Thyroid gland (tissue), 4 donors: ENCODE results near the gene NOS1AP. TPM values are rescaled to one million over a fixed set of nuclear protein-coding genes. Genes with fewer than 3 reads are reported as not detected.
A peak's percentile ranks its signal among the peaks of the same experiment; 100 is the strongest.

ENCODE experiments used
- DNase-seq, 2 donors: peaks; one replicate each; pipeline ENCODE4 v3.0.0-alpha.2; 2019
- H3K27ac ChIP-seq, 3 donors: fragments of 200-600 bp; sonication (generic); 1 replicate in 2 of 3; 2 replicates in 1 of 3; pipeline ENCODE4 v1.5.1; 2016 to 2019; ENCODE audit warnings: mild to moderate bottlenecking in 1 of 3, moderate library complexity in 1 of 3
- H3K27me3 ChIP-seq: fragments of 200-600 bp; sonication (generic); one replicate; pipeline ENCODE4 v1.5.1; 2019
- H3K36me3 ChIP-seq, 2 donors: fragments of 200-600 bp; sonication (generic); one replicate each; pipeline ENCODE4 v1.5.1; 2016 to 2019
- H3K4me1 ChIP-seq, 2 donors: fragments of 200-600 bp; sonication (generic); one replicate each; pipeline ENCODE4 v1.5.1; 2017 to 2019
- H3K4me3 ChIP-seq, 3 donors: fragments of 200-600 bp; sonication (generic); replicated peaks in 1 of 3; 1 replicate in 2 of 3; 2 replicates in 1 of 3; pipeline ENCODE4 v1.5.1; 2016; ENCODE audit warnings: mild to moderate bottlenecking in 1 of 3
- H3K9me3 ChIP-seq: fragments of 200-600 bp; sonication (generic); one replicate; pipeline ENCODE4 v1.5.1; 2017
- CTCF ChIP-seq, 6 experiments: fragments of 200-600 bp in 3 of 6; fragments of 450-650 bp in 3 of 6; sonication (generic) in 3 of 6; IDR thresholded peaks; one replicate each; pipeline ENCODE4 v1.5.1; 2016 to 2019; ENCODE audit warnings: antibody characterized with exemption in 6 of 6, mild to moderate bottlenecking in 2 of 6, inconsistent platforms in 1 of 6, moderate library complexity in 1 of 6
- POLR2A ChIP-seq, 2 donors: fragments of 450-650 bp; IDR thresholded peaks; one replicate each; pipeline ENCODE4 v1.6.1; 2017; ENCODE audit warnings: antibody characterized with exemption in 2 of 2, mild to moderate bottlenecking in 2 of 2, moderate library complexity in 1 of 2
- WGBS, 2 donors: methylation state at CpG; one replicate each; pipeline ENCODE4 v1.1.5; 2017; 5-methylcytosine and 5-hydroxymethylcytosine counted together
- intact Hi-C: fragments of 100-400 bp; cut with DNase I; formaldehyde crosslinking; loops from one replicate; pipeline ENCODE4 v1.15.1; 2023
- total RNA-seq, 4 donors: library from RNA; depleted of rRNA; stranded (reverse); fragments of >200 nt; gene quantifications; one replicate each; pipeline ENCODE4 v1.2.3, GENCODE V29; 2016

NOS1AP gene
- total RNA-seq, 4 donors from 2014 or later = 0.40 to 2.2 (median 0.54) TPM

DNA sequence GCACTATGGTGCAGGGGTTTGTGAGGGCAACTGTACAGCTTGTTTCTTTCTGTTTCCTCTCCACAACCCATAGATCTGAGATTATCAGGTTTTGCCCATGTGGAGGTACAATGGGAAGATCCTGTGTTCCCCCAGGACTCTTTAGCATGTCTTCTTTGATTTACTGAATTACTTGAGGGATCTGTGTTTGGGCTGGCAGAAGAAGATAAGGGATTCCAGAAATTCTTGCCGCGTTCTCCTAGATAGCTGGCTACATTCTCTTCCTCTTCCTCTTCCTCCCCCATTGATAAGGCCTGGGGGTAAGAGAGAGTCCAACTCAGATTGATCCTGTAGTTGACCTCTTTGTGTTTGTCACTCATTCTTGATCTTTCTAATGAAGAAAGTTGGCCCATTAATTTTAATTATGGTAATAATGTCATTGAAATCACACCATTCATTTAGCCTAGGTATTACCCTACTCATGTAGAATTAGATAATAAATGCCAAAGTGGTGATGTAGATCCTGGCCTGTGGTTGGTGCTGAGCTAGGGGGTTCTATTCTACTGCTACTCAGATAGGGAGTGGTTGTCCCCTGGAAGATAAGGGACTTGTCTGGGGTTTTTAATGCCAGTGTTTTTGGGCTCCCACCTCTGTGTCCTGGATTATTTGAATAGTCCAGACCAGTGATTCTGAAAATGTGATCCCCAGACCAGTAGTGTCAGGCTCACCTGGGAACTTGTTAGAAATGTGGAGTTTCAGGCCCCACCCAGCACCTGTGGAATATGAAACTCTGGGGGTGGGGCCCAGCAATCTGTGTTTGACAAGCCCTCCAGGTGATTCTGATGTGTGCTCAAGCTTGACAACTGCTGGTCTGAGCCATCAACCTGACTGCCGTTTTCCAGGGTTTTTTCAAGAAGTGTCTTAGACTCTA, 122.2 kb downstream of the NOS1AP start:
- TF ChIP-seq POLR2A (IDR thresholded peaks at IDR 0.05) = no peak
- TF ChIP-seq CTCF (IDR thresholded peaks at IDR 0.05) = no peak
- Histone ChIP-seq H3K27ac (no peak overlapping the region), H3K4me3 (no peak overlapping the region), H3K36me3 (no peaks in the 10 kb centered on the region), H3K27me3 (no peaks in the 10 kb centered on the region), H3K9me3 (no peaks in the 10 kb centered on the region), H3K4me1 (peaks cover 29 to 30% of the 10 kb centered on the region in 2 donors)
- WGBS, 2 donors = 72 to 73% methylated on average over 3 of the region's 3 CpGs
- peak; percentile 46 for DNase-seq
- intact Hi-C loops = no loop called here

GRCh38 chr1:162192306-162192678, 122.8 kb downstream of the NOS1AP start:
- Histone ChIP-seq H3K4me1 (peaks cover 29 to 30% of the 10 kb centered on the region in 2 donors), H3K27me3 (no peaks in the 10 kb centered on the region), H3K4me3 (no peak overlapping the region), H3K27ac (peak overlapping the region in 1 of 3 donors; percentile 64), H3K9me3 (no peaks in the 10 kb centered on the region), H3K36me3 (no peaks in the 10 kb centered on the region)
- intact Hi-C loops = no loop called here
- peak; percentile 11 to 28 for DNase-seq
- TF ChIP-seq POLR2A (IDR thresholded peaks at IDR 0.05) = no peak
- TF ChIP-seq CTCF (IDR thresholded peaks at IDR 0.05) = no peak

DNA sequence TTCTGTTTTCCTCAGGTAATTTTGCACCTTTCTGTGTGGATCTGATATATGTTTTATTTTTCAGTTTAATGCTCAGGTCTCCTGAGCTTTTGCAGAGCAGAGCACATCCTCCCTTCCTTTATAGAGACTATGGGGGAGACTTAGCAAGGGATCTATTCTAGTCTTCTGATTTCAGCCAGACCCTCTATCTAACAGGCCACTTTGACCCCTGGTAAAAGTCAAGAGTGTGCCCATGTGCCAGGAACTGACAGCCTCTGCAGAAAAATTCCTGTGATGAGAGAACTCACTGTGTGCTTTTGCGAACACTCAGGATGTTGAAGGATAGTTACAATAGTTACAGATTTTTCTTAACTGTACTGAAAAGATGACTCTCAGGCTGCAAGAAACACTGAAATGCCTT, 123.3 kb downstream of the NOS1AP start:
- no peak for DNase-seq
- TF ChIP-seq POLR2A (IDR thresholded peaks at IDR 0.05) (no peak), CTCF (IDR thresholded peaks at IDR 0.05) (no peak)
- Histone ChIP-seq H3K27ac (peak overlapping the region in 1 of 3 donors; percentile 64), H3K9me3 (no peaks in the 10 kb centered on the region), H3K36me3 (no peaks in the 10 kb centered on the region), H3K27me3 (no peaks in the 10 kb centered on the region), H3K4me3 (no peak overlapping the region), H3K4me1 (peaks cover 29 to 30% of the 10 kb centered on the region in 2 donors)
- intact Hi-C loops = no loop called here
- 78 to 93% methylated on average over 1 of the region's 1 CpG for WGBS, 2 donors

- Histone ChIP-seq H3K4me1 (peaks cover 29 to 30% of the 10 kb centered on the region in 2 donors), H3K27ac (peak overlapping the region; percentile 27 to 64 (median 57)), H3K36me3 (no peaks in the 10 kb centered on the region), H3K4me3 (no peak overlapping the region), H3K27me3 (no peaks in the 10 kb centered on the region), H3K9me3 (no peaks in the 10 kb centered on the region)
- intact Hi-C loops = no loop called here
- no peak for TF ChIP-seq CTCF (IDR thresholded peaks at IDR 0.05)
- TF ChIP-seq POLR2A (IDR thresholded peaks at IDR 0.05) = no peak
- DNase-seq = no peak
- WGBS, 2 donors = 49 to 55% methylated on average over 2 of the region's 2 CpGs
These were observed 123.7 kb downstream of the NOS1AP start for GRCh38 chr1:162193221-162193620.

GRCh38 chr1:162193815-162194214, 124.3 kb downstream of the NOS1AP start:
- 21 to 40% methylated on average over 3 of the region's 3 CpGs for WGBS, 2 donors
- peak; percentile 84 to 89 for DNase-seq
- peaks cover 29 to 30% of the 10 kb centered on the region in 2 donors for H3K4me1 ChIP-seq
- peak overlapping the region in 2 of 3 donors; percentile 57 to 64 for H3K27ac ChIP-seq
- no peaks in the 10 kb centered on the region for H3K9me3 ChIP-seq
- no peaks in the 10 kb centered on the region for H3K36me3 ChIP-seq
- no peaks in the 10 kb centered on the region for H3K27me3 ChIP-seq
- no peak overlapping the region for H3K4me3 ChIP-seq
- intact Hi-C loops = no loop called here
- TF ChIP-seq POLR2A (IDR thresholded peaks at IDR 0.05) (no peak), CTCF (IDR thresholded peaks at IDR 0.05) (no peak)
